Left renal pelvis (tissue), 4 donors: ENCODE results near the gene HMGXB4. TPM values are rescaled to one million over a fixed set of nuclear protein-coding genes. Genes with fewer than 3 reads are reported as not detected.

Experiments used
- DNase-seq, 4 donors: peaks; one replicate each; pipeline ENCODE4 v3.0.0-alpha.2; 2013; ENCODE audit warnings: low read depth in 4 of 4, low spot score in 3 of 4
- polyA plus RNA-seq, 4 donors: library from polyadenylated mRNA; unstranded; fragments of 120-200 nt; gene quantifications; one replicate each; pipeline ENCODE4 v1.2.1, GENCODE V29; 2013; ENCODE audit not compliant: insufficient read length in 4 of 4

The HMGXB4 gene
- polyA plus RNA-seq, 4 donors: 28.3 to 31.7 (median 29.4) TPM

DNA sequence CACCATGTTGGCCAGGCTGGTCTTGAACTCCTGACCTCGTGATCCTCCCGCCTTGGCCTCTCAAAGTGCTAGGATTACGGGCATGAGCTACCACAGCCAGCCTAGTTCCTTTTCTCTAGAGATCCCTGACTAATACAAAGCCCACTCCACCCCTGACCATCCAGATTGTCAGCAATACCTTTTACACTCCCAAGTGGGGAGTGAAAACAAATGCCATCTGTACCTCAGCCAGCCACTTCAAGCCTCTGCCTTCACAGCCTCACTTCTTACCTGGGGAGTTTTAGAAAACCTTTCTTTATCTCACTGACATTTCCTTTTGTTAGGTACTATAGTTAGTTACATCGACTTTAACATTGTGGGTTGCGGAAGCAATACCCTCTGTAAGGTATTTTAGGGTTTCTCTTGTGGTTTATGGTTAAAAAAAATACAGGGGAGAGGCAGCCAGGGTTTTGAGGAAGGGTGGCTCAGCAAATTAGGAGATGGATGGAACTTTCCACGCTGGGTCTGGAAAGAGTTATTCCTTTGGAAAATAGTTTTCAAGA is 51.3 kb downstream of the HMGXB4 start:
- no peak for DNase-seq

DNA sequence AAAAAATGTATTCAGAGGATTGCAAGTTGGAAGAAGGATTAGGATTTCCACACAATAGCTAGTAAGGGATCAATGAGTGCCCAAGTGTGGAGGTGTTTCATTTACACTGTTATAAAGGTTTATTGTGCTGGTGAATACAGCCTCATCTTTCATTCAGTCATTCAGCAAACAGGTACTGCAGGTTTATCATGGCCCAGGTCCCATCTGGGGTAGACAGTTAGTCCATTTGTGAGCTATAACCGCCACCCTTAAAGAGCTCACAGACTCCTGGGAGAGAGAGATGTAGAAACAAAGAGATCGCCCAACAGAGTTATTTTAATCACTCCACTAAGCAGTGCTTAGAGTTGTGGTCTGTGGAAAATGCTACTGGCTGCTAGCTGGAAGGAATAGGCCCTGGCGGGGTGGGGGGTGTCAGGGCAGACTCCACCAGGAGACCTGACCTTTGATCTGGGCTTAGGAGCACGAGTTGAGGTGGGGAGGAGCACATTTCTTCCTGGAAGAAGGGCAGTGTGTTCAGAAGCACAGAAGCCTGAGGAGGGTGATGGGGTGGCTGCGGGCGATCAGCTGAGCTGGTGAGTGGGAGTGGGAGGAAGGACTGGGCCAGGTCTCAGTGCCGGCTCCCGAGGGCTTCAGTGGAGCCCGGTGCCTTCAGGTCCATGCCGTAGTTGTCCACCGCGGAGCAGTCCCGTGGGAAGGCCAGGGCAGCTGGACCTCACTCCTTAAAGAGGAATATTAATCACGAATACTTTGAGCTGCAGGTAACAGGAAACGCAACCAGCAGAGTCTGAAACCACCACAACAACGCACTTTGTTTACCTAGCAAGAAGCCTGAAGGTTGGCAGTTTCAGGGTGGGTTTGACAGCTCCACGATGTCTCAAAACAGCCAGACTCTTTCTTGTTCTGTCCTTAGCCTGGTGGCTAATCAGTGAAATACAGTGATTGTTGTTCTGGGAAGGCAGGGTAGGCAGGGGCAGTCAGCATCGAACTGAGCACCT is 53.6 kb downstream of the HMGXB4 start:
- no peak for DNase-seq

DNA sequence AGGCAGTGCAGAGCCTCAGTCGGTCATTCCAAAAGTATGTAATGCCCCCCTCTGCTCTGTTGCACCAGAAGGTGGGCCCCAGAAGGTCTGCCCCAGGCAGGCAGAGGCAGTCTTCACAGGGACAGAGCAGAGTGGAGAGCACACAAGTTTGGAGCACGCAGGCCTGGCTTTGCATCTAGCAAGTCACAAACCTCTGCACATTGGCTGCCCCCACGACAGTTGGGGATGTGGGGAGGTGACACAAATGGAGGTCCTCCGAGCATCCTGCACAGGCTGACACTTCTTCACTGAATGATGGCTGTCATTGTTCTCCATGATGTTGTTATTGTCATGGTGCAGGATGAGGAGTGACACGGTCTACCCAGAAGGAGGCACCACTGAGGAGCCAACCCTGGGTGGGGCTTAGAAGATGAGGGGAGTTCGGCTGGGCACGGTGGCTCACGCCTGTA is 54.3 kb downstream of the HMGXB4 start:
- no peak for DNase-seq

DNA sequence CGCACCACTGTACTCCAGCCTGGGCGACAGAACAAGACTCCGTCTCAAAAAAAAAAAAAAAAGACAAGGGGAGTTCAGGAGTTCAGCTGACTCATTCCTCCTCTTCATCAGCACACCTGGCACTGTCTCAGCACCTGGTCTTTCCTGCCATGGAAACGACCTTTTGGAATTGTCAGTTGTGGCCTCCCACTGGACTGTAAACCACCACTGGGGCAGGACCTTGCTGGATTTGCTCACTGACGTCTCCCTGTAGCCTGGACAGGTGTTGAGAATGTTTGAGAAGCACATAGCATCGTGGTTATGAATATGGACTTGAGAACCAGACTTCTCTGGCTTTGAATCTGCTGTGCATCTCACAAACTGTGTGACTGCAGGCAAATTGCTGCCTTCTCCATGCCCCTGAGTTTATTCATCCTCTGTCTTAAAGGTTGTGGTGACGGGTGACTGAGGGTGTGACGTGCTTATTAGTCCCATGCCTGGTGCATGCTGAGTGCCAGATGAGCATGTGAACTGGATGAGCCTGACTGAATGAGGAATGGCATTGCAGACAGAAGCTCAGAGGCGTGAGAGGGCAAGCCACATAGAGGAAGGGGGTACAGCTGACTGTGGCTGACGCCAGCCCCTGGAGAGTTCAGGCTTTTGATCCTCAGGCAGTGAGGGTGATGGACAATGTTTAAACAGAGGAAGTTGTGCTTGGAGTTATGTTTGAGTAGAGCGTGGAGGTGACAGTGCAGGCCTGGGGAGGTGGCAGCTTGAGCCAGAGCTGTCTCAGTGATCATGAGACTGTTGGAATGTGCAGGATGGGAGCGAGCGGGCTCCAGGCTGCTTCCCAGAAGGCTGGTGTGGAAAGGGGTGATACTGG is 55.1 kb downstream of the HMGXB4 start:
- DNase-seq: no peak

DNA sequence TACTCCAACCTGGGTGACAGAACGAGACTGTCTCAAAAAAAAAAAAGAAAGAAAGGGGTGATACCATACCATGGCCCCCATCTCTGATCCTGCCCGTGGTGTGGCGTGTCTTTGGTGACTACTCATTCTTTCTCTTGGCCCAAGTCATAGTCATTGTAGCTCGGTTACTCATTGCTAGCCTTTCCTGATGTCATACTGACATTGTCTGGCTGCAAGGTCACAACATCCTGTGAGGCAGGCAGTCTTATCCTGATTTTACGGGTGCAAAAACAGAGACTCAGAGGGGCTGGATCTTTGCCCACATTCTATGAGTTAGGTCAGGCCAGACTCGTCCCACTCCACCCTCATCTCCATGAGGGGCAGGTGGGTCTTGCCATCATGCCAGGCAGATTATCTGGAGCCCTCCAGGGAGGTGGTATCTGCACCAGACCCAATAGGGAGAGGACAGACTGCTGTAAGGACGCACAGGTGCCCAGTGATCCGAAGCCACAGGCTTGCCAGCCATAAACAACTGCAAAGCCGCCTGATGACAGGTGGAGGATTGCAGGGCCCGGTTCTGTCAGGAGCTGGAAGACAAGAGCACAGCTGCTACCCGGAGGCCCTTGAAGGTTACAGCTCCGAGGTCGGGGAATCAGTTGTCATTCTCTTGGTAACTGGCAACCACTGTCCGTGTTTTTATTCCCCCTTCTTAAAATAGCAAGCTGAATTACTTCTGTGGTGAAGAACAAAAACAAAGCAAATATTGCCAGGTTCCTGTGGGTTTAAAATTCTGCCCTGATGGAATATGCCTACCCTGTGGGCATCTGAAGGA is 56.2 kb downstream of the HMGXB4 start:
- DNase-seq: no peak

DNA sequence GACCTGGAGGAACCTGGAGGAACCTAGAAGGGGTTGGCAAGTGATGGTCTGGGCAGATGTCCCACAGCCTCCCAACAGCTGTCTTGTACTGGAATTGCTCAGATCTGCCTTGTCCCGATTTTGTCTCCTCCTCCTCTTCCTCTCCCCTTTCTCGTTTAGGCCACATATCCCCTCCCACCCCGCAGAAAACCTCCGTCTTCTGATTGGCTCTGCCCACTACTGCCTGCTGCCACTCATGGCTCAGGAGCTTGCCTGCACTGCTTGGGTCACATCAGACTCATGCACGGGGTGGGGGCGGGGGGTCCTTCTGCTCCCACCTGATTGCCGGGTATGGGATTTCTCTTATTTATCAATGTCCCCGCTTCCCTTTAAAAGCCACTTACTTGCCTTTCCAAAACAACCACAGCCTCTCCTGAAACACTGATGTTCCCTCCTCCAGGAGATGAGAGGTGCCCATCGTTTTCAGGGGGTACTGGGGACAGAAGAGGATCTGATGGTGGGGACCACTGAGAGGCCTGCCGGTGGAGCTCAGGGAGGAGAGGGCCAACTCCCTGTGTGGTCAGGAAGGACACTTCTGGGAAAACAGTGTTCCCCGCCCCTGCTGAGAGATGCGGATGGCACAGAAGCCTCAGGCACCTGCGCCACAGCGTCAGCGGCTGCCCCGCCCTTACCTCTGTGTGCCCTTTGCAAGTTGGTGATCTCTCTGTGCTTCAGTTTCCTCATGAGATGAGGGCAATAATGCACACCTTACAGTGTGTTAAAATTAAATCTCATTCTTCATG is 57.1 kb downstream of the HMGXB4 start:
- DNase-seq: no peak

DNA sequence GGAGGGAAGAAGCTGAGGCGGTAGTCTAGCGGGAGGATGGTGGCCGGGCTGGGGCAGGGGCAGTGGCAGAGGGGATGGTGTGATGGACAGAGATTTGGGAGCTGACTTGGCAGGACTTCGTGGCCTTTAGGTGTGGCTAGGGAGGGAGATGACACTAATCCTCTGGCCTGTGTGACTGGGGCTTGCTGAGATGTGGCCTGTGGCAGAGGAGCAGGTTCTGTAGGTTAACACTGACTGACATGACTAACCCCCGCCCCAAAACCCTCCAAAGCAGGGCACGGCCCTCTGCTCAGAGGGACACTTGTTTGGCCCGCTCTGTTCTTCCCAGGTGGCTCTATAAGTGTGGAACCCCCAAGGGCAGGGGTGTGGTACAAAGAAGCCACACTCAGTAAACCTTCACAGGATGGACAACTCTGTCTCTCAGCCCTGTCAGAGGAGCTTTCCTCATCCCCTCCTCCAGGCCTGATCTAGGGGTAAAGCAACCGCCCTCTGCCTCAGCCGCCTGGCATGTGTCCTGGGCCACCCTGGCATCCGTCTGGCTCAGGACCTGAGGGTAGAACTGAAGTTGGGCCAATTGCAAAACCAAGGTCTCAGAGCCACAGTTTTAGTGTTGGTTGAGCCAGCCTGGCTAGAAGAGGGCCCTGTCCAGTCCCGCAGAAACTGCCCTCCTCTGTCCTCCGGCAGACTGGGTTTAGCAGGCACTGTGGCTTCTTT is 58.0 kb downstream of the HMGXB4 start:
- DNase-seq: no peak

DNA sequence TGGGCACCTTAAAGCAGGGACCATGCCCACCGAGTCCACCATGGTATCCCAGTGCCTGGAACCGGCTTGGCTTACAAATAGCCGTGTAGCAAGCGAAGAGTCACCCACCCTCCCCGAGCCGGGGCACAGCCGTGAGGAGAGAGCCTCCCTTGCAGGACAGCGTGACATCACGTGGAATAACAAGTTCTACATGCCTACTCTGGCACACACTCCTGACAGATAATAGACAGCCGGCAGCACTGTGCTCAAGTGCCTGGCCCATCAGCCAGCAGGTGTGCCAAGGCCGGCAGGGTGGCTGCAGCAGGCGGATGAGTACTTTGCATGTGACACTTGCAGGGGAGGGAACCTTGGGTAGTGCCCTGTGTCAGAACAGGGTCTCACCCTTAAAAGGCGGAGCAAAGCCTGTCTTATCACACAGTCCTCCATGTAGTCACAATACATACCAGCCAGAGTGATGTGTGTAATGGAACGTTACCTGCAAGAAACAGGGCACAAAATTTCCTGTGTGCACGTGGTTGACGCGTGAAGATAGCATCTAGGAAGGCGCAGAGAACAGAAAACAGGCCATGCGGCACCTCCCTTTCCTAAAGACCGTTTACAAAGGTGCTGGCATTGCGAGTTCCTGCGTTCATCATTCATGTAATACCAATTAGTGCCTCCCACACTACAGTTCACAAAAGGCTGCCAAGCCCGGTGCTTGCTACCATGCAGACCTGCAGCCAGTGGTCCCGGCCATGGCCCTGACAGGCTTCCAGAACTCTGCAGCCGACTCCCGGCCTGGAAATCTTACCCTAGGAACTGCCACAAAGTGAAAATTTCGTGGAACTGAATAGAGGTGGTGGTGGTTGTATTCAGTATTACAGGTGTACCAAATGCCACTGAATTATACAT is 58.8 kb downstream of the HMGXB4 start:
- no peak for DNase-seq

DNA sequence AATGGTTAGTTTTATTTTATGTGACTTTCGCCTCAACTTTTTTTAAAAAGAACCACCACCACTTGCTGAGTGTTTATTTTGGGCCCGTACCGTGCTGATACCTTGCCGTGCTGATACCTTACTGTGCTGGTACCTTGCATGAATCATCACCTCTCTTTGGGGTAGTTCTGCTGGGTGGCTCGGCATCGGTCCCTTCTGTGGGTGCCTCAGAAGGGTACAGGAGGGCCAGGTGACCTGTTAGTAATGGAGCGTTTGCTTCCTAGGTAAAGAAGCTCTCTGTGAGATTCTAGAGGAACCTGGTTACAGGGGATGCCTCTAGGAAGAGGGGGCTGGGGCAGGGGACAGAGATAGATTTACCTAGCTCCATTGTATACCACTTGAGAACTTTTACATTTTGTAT is 59.5 kb downstream of the HMGXB4 start:
- no peak for DNase-seq

DNA sequence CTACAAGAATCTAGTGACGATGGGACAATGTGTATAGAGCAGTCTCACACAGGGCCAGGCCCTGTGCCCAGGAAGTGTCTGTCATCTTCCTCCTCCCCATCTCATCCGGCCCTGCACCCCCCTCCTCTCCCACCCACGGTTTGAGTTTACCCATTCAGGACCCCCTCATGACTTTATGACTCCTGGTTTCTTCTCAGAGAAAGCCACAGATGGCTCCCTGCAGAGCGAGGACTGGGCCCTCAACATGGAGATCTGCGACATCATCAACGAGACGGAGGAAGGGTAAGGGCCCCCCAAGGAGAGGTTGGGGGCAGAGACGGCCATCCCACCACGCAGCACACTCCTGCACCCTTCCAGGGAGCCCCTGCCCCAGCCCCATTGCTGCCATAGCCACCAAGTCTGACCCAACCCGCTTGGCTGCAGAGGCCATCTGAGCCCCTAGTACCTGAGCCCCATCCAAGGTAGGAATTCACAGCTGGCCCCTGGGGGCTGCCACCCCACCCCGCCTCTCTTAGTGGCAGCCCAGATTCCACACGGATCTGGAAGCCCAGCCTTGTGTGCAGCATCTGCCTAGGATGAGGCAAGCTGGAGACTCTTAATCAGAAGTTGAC is 60.5 kb downstream of the HMGXB4 start:
- no peak for DNase-seq

DNA sequence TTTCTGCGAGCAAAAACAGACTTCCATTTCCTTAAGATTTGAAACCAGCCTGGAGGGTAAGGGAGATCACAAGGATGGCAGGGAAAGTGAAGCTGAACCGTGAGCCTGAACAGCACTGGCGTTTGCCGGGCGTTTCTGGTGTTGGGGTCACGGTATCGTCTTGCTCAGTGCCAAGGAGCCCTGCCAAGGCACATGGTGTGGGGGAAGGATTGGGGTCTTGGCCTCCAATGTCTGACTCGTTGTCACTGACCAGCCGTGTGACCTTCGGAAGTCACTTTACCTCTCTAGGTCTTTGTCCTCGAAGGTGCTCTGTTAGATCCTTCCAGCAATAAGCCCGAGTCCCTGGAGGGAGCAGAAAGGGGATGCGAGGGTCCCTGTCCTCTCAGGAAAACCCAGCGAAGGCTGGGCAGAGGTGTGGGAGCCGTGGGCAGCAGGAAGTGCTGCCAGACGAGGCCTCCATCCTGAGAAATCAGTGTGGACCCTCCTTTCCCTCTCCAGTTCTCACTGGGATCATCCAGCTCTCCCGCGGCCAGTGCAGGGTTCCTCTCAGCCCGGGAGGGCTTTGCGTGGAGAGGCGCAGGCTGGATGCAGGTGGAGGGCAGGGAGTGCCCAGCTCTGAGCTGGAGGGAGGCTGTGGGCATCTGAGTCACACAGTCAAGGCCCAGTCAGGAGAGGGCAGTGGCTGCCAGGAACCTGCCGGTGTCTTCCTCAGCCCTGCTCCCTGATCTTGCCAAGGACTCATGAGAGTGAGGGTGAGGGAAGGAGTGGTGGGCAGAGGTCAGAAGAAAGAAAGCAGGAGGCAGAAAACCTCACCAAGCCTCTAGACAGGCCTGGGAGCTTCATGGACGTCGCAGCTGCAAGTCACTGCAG is 61.3 kb downstream of the HMGXB4 start:
- no peak for DNase-seq

DNA sequence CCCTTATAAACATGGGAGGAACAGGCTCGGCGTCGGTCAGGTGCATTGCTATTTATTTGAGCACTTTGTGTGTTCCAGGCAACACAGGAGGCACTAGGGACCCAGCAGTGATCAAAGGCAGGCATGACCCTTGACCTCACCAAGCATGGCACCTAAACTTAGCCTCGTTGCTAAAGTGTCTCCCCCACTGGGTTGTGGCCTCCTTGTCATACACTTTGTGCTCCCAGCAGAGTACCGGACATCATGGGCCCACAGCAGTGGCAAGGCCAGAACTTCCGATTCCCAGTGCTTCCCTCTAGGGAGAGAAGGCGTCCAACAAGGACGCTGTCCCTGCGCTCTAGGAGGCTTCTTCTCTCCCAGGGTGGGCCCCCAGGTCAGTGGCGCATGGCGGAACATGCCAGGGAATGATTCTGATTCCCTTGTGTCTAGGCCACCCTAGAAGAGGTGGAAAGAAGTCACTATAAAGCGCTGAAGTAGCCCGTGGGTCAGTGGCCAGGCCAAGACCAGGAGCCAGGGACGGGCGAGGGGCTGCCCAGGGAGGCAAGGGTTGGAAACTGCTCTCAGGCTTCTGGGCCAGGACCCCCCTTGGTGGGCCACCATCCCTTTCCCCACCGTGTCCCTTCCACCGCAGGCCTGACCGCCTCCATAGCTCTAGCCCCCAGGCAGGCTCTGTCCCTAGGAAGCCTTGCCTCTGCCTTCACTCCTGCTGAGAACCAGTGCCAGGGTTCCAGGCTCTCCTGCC is 62.1 kb downstream of the HMGXB4 start:
- DNase-seq: no peak

DNA sequence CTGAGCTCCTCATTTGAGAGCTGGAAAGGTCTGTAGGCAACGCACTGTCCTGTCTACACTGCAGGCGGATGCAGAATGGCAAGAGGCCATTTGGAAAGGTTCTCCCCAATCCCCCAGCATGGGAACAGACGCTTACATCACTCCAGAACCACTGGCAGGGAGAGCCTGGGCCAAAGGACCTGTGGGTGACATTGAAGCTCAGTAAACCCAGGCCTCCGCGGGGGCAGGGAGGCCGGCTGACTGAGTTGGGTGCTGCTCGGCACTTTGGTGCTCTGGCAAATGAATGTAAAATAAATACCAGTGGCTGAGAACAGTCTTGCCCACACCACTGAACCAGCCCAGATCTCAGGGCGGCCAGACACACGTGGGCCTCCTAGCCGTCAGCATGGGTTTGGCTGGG is 64.8 kb downstream of the HMGXB4 start:
- no peak for DNase-seq

DNA sequence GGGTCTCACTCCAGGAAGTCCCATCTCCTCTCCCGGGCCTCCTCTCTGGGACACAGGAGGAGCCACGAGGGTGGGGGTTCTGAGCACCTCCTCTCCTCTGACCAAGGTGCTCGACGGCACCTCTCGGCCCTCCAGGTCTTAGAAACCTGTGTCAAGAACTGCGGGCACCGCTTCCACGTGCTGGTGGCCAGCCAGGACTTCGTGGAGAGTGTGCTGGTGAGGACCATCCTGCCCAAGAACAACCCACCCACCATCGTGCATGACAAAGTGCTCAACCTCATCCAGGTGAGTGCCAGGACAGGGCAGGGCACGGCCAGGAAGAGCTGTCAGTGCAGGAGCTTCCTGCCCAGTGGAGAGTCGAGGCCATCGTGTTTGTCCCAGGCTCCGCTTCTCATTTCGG is 65.6 kb downstream of the HMGXB4 start:
- DNase-seq: no peak

DNA sequence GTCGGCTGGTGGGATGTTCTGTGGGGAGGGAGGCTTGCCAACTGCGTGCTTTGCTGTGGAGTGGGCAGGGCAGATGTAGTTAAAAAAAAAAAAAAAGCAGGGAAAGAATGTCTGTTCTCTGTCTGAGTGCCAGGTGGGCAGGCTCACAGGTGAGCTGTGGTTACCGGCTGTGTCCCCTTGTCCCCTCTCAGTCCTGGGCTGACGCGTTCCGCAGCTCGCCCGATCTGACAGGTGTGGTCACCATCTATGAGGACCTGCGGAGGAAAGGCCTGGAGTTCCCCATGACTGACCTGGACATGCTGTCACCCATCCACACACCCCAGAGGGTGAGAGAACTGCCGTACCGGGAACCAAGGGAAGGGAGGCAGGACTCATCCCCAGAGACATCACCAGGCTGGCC is 66.0 kb downstream of the HMGXB4 start:
- no peak for DNase-seq

DNA sequence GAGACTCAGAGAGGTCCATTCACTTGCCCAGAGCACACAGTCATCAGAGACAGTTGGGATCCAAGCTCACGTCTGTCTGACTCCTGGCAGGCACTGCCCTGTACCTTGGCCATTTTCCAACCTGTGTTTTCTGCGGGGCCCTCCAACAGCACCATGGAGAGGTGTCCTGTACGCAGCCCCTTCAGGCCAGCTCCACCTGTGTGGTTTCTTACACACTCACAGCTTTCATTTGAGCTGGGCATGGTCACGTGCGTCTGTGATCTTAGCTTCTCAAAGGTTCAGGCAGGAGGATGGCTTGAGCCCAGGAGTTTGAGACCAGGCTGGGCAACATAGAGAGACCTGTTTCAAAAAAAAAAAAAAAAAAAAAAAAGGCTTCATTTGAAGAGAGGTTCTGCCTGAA is 66.8 kb downstream of the HMGXB4 start:
- no peak for DNase-seq
